HG03558 (cell line): ENCODE results near the gene SLC24A4.
"Not testable (repeated sequence)": the region's sequence is repeated elsewhere in the genome, so short reads cannot be mapped to it uniquely, and the experiment has no call there.

Experiments
- ATAC-seq: cut with Tn5 transposase; IDR thresholded peaks from one replicate; pipeline ENCODE4 v1.9.1; 2021; ENCODE audit warnings: moderate number of reproducible peaks; ENCODE audit not compliant: unreplicated experiment; ENCODE audit errors: extremely low read depth

Gene SLC24A4

DNA sequence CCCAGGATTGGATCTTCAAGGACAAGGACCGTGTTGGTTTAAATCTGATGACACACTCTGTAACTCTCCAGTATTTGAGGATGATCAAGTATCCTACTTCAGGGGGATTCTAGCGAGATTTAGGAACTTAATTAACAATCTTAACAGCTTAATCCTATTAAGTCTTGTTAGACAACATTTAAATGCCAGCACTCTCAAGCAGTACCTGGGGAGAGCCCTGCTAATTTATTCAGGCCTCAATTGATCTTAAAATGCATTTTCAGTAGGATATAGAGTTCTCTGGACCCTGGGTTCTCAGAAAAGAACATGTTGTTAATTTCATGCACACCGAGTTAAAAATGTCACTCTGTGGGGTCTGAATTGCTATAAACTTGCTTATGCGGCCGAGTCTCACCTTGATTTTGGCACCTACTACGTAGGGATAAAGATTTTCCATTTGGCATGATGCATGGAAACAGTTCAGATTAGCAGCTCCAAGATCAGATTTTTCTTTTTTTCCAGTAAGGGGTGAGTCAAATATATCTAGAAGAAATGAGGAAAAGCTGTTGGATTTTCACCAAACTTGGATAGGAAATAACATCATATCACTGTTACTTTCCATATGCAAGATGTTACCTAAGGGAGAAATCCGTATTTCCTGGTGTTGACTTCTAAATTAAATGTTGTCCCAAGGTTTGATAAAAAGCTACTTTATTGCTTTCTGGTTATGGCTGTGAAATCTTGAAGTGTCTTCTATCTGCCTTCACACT lies 76.1 kb downstream of the SLC24A4 start:
- no peak for ATAC-seq

DNA sequence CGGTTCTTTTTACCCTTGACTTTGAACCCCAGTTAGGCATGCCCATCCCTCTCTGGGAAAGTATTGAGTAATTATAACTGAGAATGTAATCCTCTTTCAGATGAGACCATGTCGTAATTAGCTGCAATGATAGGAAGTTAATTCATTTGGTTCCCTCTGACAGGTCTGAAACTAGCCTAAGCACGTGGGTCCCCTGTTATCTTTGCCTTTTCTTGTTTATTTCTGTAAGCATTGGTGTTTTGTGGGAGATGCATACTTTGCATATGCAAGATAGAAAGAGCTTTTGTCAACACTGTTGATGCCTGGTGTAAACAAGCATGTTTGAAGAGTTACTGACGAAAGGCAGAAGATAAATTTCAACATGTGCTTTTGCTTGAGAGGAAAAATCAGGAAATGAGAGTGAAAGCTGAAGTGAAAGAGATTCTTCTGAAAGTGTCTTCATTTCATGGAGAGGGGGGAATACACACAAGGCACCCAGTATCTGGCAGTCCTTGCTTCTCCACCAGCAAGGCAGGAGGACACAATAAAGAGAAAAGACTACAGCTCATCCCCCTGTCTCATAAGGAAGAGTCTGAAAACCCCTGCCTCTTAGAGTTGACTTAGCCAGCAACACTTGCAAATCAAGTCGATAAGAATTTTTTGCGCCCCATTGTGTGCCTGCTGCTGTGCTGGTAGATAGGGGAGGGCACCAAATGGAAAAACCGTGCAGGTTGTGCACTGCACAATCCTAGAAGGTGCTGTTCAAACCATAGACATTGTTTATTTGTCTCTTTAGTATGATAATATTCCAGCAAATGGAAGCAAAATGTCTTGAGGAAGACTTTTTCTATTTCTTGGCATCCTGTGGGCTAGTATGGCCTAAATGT lies 77.8 kb downstream of the SLC24A4 start:
- ATAC-seq: peak; percentile 54

DNA sequence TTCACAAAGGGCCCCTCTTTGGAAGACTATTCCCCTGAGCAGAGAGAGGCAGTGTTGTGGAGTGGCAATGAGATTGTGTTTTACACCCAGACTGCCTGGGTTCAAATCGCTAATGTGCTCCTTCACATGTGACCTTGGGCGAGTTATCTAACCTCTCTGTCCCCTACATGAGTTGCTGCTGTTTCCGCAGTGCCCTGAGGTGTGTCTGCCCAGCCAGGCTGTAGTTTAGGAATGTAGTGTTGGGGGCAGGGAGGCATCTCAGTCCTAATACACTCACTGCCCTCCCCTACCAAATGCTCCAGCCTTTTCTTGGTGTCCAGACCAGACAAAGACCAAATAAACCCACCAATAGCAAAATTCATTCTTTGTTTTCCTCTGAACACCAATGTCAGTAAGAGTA lies 78.6 kb downstream of the SLC24A4 start:
- ATAC-seq: no peak

DNA sequence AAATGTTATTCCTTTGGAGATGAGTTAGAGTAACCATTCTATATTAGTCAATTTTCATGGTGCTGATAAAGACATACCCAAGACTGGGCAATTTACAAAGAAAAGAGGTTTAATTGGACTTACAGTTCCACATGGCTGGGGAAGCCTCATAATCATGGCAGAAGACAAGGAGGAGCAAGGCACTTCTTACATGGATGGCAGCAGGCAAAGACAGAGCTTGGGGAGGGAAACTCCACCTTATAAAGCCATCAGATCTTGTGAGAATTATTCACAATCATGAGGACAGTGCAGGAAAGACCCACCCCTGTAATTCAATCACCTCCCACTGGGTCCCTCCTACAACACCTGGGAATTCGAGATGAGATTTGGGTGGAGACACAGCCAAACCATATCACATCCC lies 79.5 kb downstream of the SLC24A4 start:
- not testable (repeated sequence) for ATAC-seq

DNA sequence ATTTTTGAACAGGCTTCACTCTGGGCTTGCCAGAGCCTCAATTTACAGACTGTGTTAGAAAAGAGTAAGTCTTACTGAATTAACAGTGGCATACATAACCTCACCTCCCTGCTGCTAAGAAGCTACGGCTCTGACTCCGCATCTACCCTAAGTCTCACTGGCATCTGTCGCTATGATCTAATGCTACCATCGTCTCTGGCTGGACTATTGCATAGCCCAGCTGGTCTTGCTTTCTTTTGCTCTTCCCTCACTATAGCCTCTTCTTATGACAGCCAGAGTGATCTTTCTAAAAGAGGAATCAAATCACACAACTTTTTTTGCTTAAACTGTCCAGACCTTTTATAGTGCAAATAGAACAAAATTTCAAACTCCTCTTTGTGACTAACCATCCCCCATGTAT lies 81.1 kb downstream of the SLC24A4 start:
- no peak for ATAC-seq

DNA sequence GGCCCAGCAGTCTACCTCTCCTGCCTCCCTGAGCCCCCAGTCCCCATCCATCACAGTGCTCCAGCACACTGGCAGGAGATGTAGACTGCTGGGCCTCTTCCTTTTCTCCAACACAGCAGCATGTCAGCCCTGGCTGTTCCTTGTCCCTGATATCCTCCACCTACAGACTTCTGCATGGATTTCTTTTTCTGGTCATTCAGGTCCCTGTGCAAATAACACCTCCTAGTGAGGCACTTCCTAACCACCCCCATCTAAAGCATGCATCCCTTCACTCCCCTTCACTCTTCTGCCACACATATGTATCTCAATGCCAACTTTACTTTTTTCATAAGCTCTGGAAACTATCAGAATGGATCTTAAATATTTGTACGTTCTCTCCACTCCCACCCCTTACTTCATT lies 81.5 kb downstream of the SLC24A4 start:
- ATAC-seq: no peak

DNA sequence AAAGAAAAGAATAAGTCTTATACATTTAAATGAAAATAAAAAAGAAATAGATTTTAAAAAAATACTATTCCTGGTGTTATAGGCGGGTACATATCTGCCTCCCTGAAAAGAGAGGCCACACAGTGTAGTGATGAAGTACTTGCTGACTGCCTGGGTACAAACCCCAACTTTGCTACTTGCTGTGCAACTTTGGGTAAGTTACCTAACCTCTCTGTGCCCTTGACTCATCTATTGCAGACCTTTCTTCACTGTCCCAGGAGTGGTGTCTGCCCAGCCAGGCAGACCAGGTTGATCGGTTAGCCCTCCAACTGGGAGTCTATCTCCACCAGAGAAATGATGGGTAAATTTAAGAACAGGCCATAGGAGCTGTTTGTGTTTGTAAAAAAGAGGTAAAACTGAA lies 82.0 kb downstream of the SLC24A4 start:
- no peak for ATAC-seq

DNA sequence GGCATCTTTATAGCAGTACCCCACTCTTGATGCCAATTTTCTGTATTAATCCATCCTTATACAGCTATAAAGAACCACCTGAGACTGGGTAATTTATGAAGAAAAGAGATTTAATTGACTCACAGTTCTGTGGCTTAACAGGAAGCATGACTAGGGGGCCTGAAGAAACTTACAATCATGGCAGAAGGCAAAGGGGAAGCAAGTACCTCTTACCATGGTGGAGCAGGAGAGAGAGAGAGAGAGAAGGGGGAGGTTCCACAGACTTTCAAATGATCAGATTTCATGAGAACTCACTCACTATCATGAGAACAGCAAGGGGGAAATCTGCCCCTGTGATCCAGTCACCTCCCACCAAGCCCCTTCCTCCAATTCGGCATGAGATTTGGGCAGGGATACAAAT lies 84.4 kb downstream of the SLC24A4 start:
- no peak for ATAC-seq

DNA sequence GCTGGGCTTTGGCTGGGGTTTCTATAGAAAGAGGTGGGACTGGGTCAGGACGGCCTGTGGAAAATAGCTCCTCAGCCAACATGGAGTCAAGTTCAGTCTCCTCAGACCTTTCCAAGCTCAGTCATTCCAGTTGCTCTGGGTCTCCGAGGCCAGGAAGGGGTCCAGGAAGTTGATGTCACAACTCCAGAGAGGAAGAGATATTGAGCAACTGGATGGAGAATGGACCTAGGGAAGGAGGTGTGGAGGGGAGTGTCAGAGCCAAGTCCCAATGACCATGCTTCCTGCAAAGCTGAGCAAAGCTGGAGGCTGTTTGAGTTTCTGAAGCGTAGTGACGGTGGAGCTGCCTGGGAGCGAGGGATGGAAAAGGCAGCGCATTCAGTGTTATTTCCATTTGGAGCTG lies 86.1 kb downstream of the SLC24A4 start:
- no peak for ATAC-seq

DNA sequence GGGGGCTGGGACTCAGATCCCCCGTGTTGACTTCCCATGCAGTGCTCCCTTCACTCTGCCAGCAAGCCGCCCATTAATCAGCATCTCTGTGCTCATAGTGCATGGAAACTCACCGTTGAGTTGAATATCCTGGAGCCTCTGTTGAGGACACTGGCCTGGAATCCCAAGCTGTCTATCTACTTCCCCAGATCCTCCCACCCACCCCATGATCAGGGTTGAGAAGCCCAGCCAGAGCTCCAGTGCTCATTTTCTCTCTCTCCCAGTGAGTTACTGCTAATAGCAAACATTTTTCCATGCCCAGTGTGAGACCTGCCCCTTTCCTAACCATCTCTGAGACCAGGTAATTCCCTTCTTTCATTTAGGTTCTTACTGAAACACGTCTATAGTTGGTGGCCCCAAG lies 88.2 kb downstream of the SLC24A4 start:
- no peak for ATAC-seq

DNA sequence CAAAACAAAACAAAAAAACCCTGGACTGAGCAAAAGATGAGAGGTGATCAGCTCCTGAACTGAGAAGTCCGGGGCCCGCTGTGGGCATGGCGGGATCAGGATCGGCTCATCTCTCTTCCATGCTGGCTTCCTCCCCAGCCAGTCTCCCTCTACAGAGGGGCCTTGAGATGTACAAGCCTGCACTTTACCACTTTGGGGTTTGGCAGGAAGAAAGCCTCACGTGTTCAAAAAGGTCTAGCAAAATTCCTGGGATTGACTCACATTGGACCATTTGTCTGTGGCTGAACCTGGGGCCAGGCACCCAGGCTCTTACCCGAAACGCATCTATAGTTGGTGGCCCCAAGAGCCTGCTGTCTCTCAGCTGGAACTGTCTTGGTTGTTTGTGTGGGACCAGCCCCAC lies 89.0 kb downstream of the SLC24A4 start:
- no peak for ATAC-seq

DNA sequence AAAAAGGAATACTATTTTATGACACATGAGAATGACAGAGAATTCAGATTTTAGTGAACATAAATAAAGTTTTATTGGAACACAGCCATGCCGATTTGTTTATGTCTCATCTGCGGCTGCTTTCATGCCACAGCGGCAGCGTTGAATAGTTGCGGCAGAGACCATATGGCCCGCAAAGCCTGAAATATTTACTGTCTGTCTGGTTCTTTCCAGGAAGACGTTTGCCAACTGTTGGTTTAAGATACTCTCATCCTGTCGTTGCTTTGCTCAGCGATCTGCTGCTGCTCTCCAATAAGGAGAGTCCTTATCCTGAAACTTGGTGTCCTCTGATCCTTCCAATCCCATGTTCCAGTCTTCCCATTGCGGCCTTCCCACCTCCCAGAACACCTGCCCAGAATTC lies 89.9 kb downstream of the SLC24A4 start:
- ATAC-seq: no peak

DNA sequence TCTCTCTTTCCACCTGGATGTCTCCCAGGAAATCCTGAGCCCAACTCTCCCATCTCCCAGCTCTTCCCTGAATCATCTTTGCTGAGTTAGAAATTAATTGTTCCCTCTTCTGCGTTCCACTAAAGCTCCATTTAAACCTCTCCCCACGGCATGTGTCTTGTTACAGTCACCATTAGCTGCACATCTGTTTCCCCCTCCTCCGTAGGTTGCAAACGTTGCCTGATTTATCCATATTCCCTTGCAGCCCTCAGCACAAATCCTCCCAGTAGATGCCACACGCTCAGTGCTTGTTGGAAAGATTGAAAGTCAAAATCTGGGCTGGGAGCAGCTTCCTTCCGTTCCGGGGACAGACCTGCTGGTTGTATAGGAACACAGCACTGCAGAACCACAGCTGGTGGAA lies 90.4 kb downstream of the SLC24A4 start:
- ATAC-seq: no peak

DNA sequence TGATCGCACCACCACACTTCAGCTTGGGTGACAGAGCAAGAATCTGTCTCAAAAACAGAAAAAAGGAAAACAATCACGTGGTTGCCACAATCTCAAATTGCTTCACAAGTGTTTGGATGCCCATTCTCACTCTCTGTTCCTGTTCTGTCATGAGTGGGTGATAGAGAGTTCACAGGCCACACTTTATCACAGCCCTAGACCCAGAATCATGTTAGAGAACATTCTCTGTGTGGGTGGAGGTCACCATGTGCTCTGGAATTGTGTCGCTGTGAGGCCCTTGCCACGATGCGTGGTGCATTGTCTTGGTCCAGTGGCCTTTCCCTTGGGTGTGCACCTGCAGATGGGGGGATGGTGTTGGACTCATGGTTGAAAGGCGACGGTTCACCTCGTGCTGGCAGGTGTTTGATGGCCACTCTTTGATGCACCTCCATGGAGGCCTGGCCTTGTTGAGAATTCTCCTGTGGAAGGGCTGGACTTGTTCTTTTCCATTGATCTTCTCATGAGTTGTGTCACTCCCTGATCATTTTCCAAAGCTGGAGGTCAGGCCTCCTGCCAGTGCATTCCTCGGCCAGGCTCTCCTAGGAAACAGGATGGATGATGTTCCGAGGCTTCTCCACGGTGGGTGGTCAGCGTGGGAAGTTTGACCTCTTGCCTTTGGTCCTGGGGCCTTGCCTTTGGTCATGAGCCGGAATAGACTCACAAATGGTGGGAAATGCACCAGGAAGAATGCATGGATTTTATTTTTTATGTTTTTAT lies 91.9 kb downstream of the SLC24A4 start:
- ATAC-seq: no peak

DNA sequence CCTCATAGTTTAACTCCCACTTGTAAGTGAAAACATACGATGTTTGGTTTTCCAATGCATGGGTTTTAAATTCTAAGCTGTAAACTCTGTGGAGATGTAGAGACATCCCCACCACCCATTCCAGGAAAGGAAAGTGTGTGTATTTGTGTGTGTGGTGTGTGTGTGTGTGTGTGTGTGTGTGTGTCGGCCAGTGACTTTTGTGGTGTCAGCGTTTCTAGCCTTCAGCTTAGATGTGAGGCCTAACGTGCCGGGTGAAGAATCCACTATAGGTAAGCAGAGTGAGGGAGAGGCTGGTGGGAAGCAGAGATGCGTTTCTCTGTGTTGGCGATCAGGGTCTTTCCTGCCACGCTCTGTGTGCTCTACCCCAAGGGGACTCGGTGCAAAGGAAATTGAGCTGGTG lies 93.0 kb downstream of the SLC24A4 start:
- ATAC-seq: no peak

DNA sequence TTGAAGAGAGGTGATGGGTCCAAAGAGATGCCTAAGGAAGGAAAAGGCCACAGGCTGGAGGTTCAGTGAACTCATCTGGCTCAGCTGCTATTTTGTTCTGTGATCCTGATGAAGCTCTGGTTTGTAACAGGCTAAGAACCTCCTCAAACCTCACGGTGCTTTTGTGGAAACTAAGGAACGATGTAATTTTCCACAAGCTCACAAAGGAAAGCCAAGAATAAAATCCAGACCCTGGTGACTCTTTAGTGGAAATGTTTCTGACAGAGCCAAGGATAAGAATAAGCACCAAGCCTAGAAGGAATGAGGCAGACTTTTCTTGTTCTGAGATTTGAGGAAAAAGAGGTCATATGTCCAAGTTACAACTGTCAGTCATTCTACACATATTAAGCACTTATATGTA lies 93.6 kb downstream of the SLC24A4 start:
- no peak for ATAC-seq

DNA sequence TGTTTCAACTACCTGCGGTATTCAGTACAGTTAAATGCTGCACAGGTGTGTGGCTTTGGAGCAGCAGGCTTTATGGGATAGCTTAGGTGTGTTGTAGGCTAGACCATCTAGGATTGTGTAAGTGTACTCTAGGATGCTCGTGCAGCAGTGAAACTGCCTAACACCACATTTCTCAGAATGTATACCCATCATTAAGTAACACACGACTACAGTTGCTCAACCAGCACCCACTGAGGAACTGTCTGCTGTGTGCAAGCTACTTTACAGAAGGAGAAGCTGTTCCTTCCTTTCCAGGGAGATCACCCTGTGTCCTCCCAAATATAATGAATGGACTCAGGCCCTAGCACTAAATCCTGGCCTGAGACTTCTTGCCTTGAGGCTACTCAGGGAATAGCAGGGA lies 94.8 kb downstream of the SLC24A4 start:
- no peak for ATAC-seq

DNA sequence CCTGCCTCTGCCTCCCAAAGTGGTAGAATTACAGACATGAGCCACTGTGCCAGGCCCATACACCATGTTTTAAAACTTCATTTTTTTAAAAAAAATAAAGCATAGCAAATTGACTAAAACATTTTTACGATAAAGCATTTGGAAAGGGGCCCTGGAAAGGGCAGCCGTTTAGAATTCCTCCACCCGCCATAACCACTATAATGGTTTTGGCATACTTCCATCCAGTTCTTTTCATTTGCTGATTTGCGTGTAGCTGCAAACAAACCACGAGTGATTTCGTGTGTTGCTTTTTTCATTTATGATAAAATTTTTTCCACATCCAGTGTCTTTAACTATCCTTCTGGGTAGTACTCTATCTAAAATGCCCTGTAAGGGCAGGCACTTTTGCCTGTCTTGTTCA lies 98.8 kb downstream of the SLC24A4 start:
- no peak for ATAC-seq

DNA sequence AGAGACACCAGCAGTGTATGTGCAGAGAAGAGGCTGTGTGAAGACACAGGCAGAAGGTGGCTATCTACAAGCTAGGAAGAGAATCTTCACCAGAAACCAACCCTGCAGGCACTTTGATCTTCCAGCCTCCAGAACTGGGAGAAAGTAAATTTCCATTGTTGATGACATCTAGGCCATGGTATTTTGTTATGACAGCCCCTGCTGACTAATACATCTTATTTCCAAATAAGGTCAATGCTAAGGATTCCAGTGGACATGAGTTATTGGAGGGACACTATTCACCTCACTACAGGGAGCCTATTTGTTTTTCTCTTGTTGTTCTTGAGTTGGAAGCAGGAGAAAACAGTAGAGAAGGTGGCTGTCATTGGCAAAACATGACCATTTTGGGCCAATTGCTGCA lies 102.1 kb downstream of the SLC24A4 start:
- ATAC-seq: no peak

DNA sequence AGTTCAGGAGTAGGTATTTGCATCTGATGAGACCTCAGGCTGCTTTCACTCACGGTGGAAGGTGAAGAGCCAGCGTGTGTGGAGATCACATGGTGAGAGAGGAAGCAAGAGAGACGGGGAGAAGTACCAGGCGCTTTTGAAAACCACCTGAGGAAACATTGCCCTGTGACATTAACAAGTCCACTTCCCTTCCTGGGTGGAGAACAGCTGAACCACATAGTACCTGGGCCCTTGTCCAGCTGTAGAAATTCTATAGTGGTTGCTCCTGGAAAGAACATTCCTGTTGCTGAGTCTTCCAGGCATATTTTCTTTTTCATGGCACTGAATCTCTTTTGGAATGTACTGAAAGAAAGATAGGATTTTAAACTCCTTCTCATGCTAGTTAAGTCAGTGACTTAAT lies 103.3 kb downstream of the SLC24A4 start:
- no peak for ATAC-seq

DNA sequence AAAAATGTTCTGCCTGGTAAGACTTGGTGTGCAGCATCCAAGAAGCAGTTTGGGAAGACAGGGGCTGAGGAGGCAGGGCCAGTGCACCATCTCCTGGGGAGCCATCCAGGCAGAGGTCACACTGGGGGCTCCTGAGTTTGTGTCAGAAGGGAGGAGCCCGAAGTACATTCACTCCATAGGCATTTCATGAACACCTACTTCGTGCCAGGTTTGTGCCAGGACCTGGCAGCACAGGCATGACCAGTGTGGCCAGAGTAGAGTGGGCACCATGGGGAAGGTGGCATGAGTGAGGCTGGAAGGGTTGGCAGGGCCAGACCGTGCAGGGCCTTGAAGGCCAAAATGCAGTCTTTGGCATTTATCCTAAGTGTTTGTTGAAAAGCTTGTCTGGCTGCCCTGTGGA lies 104.1 kb downstream of the SLC24A4 start:
- no peak for ATAC-seq
